Endodermal cell (in vitro differentiated cells): Measurements from ENCODE around the gene PDPR. TPM values are rescaled to one million over a fixed set of nuclear protein-coding genes. Genes with fewer than 3 reads are reported as not detected.

ENCODE experiments used
- DNase-seq: peaks from one replicate; pipeline ENCODE4 v3.0.0-alpha.2; 2017
- H3K27ac ChIP-seq: 2 replicates; pipeline ENCODE4 v1.5.1; 2013; ENCODE audit warnings: mild to moderate bottlenecking, low read depth, low read length, moderate library complexity
- H3K27me3 ChIP-seq: 2 replicates; pipeline ENCODE4 v1.6.1; 2013; ENCODE audit warnings: mild to moderate bottlenecking, low read length, moderate library complexity; ENCODE audit not compliant: insufficient read depth, control insufficient read depth, poor library complexity, severe bottlenecking
- H3K36me3 ChIP-seq: 2 replicates; pipeline ENCODE4 v1.7.0; 2013; ENCODE audit warnings: mild to moderate bottlenecking, low read length, moderate library complexity; ENCODE audit not compliant: control insufficient read depth, insufficient read depth
- H3K4me1 ChIP-seq: one replicate; pipeline ENCODE4 v1.7.0; 2013; ENCODE audit warnings: low read length; ENCODE audit not compliant: control insufficient read depth, insufficient read depth
- H3K4me3 ChIP-seq: 2 replicates; pipeline ENCODE4 v1.5.1; 2013; ENCODE audit warnings: mild to moderate bottlenecking, low read length, moderate library complexity
- H3K9ac ChIP-seq: 2 replicates; pipeline ENCODE4 v1.6.1; 2013; ENCODE audit warnings: mild to moderate bottlenecking, low read length, moderate library complexity; ENCODE audit not compliant: poor library complexity, severe bottlenecking; ENCODE audit errors: extremely low read depth
- H3K9me3 ChIP-seq: 2 replicates; pipeline ENCODE4 v1.6.1; 2013; ENCODE audit warnings: mild to moderate bottlenecking, low read length, moderate library complexity; ENCODE audit not compliant: control insufficient read depth
- H3K27ac Mint-ChIP-seq: 2 replicates; pipeline ENCODE4 v1.8.0; 2020; ENCODE audit warnings: mixed read lengths
- H3K27me3 Mint-ChIP-seq: 2 replicates; pipeline ENCODE4 v1.8.0; 2021; ENCODE audit warnings: mild to moderate bottlenecking, mixed read lengths; ENCODE audit not compliant: insufficient read depth
- H3K36me3 Mint-ChIP-seq: 2 replicates; pipeline ENCODE4 v1.8.0; 2020; ENCODE audit warnings: low read depth, mixed read lengths
- H3K4me1 Mint-ChIP-seq: 2 replicates; pipeline ENCODE4 v1.8.0; 2020; ENCODE audit warnings: mixed read lengths
- H3K4me3 Mint-ChIP-seq: 2 replicates; pipeline ENCODE4 v1.8.0; 2020; ENCODE audit warnings: mild to moderate bottlenecking, moderate library complexity, mixed read lengths
- H3K9me3 Mint-ChIP-seq: 2 replicates; pipeline ENCODE4 v1.8.0; 2020; ENCODE audit warnings: mild to moderate bottlenecking, mixed read lengths
- WGBS, 2 experiments: methylation state at CpG; one replicate each; pipeline versions ENCODE4 v1.1.5 to v1.1.7; 2013; ENCODE audit warnings: missing lambda C conversion rate in 2 of 2, mixed read lengths in 1 of 2; ENCODE audit not compliant: insufficient coverage in 1 of 2, insufficient read length in 1 of 2; 5-methylcytosine and 5-hydroxymethylcytosine counted together
- total RNA-seq, 2 donors: library from RNA; stranded (reverse); fragmentation: NEBNext Ultra II Directional in 1 of 2; extraction: Animal tissue kit (Norgen Biotek cat#: 25700) in 1 of 2; gene quantifications; 2 replicates in 1 of 2; 3 replicates in 1 of 2; pipeline ENCODE4 v1.2.1, GENCODE V29; 2021
- TF ChIP-seq, protein P1 (sequence below): fragments of 200-600 bp; sonication (generic); conservative IDR thresholded peaks from 2 replicates; pipeline ENCODE4 v1.5.0; 2021; ENCODE audit warnings: antibody characterized with exemption, mild to moderate bottlenecking

PDPR gene
- total RNA-seq, 2 donors from 2014 or later: 28.3 to 28.6 TPM

GRCh38 chr16:70156207-70156978 is 42.3 kb downstream of the PDPR start:
- WGBS, 2 experiments: 92 to 94% methylated on average over 29 of the region's 29 CpGs
- no peaks in the 10 kb centered on the region for H3K9me3 Mint-ChIP-seq
- no peaks in the 10 kb centered on the region for H3K27me3 Mint-ChIP-seq
- H3K36me3 Mint-ChIP-seq: peaks cover 34% of the 10 kb centered on the region
- no peak overlapping the region for H3K9ac ChIP-seq
- H3K36me3 ChIP-seq: peaks cover 93% of the 10 kb centered on the region
- no peaks in the 10 kb centered on the region for H3K27me3 ChIP-seq
- H3K9me3 ChIP-seq: no peaks in the 10 kb centered on the region
- no peak overlapping the region for H3K4me3 ChIP-seq
- TF ChIP-seq, protein P1, sequence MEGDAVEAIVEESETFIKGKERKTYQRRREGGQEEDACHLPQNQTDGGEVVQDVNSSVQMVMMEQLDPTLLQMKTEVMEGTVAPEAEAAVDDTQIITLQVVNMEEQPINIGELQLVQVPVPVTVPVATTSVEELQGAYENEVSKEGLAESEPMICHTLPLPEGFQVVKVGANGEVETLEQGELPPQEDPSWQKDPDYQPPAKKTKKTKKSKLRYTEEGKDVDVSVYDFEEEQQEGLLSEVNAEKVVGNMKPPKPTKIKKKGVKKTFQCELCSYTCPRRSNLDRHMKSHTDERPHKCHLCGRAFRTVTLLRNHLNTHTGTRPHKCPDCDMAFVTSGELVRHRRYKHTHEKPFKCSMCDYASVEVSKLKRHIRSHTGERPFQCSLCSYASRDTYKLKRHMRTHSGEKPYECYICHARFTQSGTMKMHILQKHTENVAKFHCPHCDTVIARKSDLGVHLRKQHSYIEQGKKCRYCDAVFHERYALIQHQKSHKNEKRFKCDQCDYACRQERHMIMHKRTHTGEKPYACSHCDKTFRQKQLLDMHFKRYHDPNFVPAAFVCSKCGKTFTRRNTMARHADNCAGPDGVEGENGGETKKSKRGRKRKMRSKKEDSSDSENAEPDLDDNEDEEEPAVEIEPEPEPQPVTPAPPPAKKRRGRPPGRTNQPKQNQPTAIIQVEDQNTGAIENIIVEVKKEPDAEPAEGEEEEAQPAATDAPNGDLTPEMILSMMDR: no peak
- no peaks in the 10 kb centered on the region for H3K4me1 Mint-ChIP-seq
- no peak overlapping the region for H3K4me3 Mint-ChIP-seq
- no peak overlapping the region for H3K27ac ChIP-seq
- no peaks in the 10 kb centered on the region for H3K4me1 ChIP-seq
- peak overlapping the region; percentile 76 for H3K27ac Mint-ChIP-seq
- no peak for DNase-seq

DNA sequence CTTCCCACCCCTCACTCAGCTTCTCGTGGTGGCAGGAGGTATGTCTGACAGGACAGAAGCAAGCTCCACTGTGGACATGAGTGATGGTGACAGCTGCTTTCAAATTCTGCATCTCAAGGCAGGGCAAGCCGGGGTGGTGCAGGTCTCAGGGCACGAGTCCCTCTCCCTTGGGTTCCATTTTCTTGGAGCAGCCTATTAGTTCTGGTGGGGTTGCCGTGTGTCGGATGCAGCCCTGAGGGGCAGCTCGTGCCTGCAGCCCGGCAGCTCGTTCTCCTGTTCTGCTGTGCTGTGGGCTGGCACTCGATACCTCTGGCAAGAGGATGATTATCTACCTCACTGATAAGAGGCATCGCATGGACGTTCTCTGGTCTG is 43.0 kb downstream of the PDPR start:
- Mint-ChIP-seq H3K9me3 (no peaks in the 10 kb centered on the region), H3K27ac (peak overlapping the region; percentile 4), H3K27me3 (no peaks in the 10 kb centered on the region), H3K4me3 (no peak overlapping the region), H3K4me1 (peaks cover 4% of the 10 kb centered on the region), H3K36me3 (peaks cover 31% of the 10 kb centered on the region)
- Histone ChIP-seq H3K27ac (peak overlapping the region; percentile 6), H3K9ac (no peak overlapping the region), H3K4me1 (no peaks in the 10 kb centered on the region), H3K36me3 (peaks cover 89% of the 10 kb centered on the region), H3K27me3 (no peaks in the 10 kb centered on the region), H3K4me3 (no peak overlapping the region), H3K9me3 (no peaks in the 10 kb centered on the region)
- WGBS, 2 experiments: 87 to 92% methylated on average over 10 to 11 of the region's 11 CpGs
- DNase-seq: no peak
- TF ChIP-seq, protein P1: no peak

GRCh38 chr16:70157477-70158260 is 43.5 kb downstream of the PDPR start:
- Histone ChIP-seq H3K9me3 (no peaks in the 10 kb centered on the region), H3K27ac (no peak overlapping the region), H3K4me1 (peaks cover 4% of the 10 kb centered on the region), H3K4me3 (no peak overlapping the region), H3K9ac (no peak overlapping the region), H3K36me3 (peaks cover 84% of the 10 kb centered on the region), H3K27me3 (no peaks in the 10 kb centered on the region)
- peaks cover 27% of the 10 kb centered on the region for H3K36me3 Mint-ChIP-seq
- 90 to 98% methylated on average over 8 of the region's 8 CpGs for WGBS, 2 experiments
- DNase-seq: no peak
- no peak overlapping the region for H3K4me3 Mint-ChIP-seq
- TF ChIP-seq, protein P1: no peak
- peaks cover 8% of the 10 kb centered on the region for H3K4me1 Mint-ChIP-seq
- H3K9me3 Mint-ChIP-seq: no peaks in the 10 kb centered on the region
- H3K27ac Mint-ChIP-seq: peak overlapping the region; percentile 4
- no peaks in the 10 kb centered on the region for H3K27me3 Mint-ChIP-seq
